Measurements from ENCODE around the gene SYNPO2L. TPM values are rescaled to one million over a fixed set of nuclear protein-coding genes. Genes with fewer than 3 reads are reported as not detected.
"Not testable (repeated sequence)": the region's sequence is repeated elsewhere in the genome, so short reads cannot be mapped to it uniquely, and the experiment has no call there.

The SYNPO2L gene
- total and polyA plus RNA-seq, 2 experiments from 2014 or later = 0.11 to 0.34 TPM

DNA sequence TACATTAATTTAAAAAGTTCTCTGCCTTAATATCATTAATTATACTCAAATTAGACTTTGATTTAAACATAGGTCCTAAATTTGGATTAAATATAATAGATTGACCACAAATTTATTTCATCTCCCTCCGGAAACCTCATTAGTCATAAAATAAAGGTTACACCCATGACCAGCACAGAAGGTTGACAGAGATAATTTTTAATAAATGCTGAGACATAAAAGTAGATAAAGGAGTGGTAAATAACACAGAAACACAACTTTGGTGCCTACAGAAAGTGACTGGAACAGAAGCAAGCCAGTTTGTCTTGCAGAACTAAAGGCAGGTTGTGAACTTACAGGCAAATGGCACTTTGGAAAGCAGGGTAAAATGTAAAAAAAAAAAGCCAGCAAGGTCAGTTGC, 31.8 kb upstream of the SYNPO2L start:
- H4K20me1 ChIP-seq (ENCODE audit: insufficient read depth); H3F3A ChIP-seq (ENCODE audit: insufficient read depth); H3K4me3 ChIP-seq; DNase-seq; H3K9me2 ChIP-seq (ENCODE audit: insufficient read depth); H3K27me3 ChIP-seq (replicated peaks; ENCODE audit: insufficient read depth); H3K4me1 ChIP-seq (ENCODE audit: insufficient read depth); in situ Hi-C loops (cut with MboI); H3K9ac ChIP-seq; H3K79me2 ChIP-seq (ENCODE audit: insufficient read depth); H3K9me3 ChIP-seq (ENCODE audit: low read depth); H3K4me2 ChIP-seq (ENCODE audit: unreplicated experiment); H3K36me3 ChIP-seq (ENCODE audit: low read depth); H3K27ac ChIP-seq; H2AFZ ChIP-seq: not testable (repeated sequence)
- 38 to 41% methylated on average over 1 of the region's 1 CpG for WGBS, 2 experiments (ENCODE audit: low coverage in 1 of 2, low lambda C conversion rate in 2 of 2, missing lambda C conversion rate in 2 of 2)

- H3K9me3 ChIP-seq (ENCODE audit: low read depth); H3F3A ChIP-seq (ENCODE audit: insufficient read depth); H3K9ac ChIP-seq; H4K20me1 ChIP-seq (ENCODE audit: insufficient read depth); DNase-seq; in situ Hi-C loops (cut with MboI); H3K4me2 ChIP-seq (ENCODE audit: unreplicated experiment); H3K4me3 ChIP-seq; H3K36me3 ChIP-seq (ENCODE audit: low read depth); H3K27ac ChIP-seq; H3K27me3 ChIP-seq (replicated peaks; ENCODE audit: insufficient read depth); H3K79me2 ChIP-seq (ENCODE audit: insufficient read depth); H2AFZ ChIP-seq; H3K4me1 ChIP-seq (ENCODE audit: insufficient read depth); H3K9me2 ChIP-seq (ENCODE audit: insufficient read depth): not testable (repeated sequence)
- WGBS, 2 experiments (ENCODE audit: low coverage in 1 of 2, low lambda C conversion rate in 2 of 2, missing lambda C conversion rate in 2 of 2) = 94% methylated on average over 12 of the region's 20 CpGs; no CpG with 5 or more reads in 1 of the 2 experiments
Measured at GRCh38 chr10:73674546-73674945, 18.7 kb upstream of the SYNPO2L start.

DNA sequence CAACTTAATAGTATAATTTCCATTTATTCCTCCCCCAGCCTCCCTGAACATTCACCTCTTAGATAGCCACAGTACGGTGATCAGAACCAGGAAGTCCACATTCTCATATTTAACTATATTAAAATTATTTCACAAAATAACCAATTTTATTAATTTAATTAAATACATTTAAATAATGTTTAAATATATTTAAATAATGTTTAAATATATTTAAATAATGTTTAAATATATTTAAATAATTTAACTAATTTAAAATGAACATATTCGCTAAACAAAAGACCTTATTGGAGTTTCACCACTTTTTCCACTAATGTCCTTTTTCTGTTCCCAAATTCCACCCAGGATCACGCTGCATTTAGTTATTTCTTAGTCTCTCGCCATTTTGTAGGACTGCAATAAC, 12.5 kb upstream of the SYNPO2L start:
- H3K9ac ChIP-seq; H2AFZ ChIP-seq; H4K20me1 ChIP-seq (ENCODE audit: insufficient read depth); H3K79me2 ChIP-seq (ENCODE audit: insufficient read depth); H3K27me3 ChIP-seq (replicated peaks; ENCODE audit: insufficient read depth); H3K9me2 ChIP-seq (ENCODE audit: insufficient read depth); H3K36me3 ChIP-seq (ENCODE audit: low read depth); H3K4me2 ChIP-seq (ENCODE audit: unreplicated experiment); DNase-seq; in situ Hi-C loops (cut with MboI); H3K9me3 ChIP-seq (ENCODE audit: low read depth); H3K4me3 ChIP-seq; H3F3A ChIP-seq (ENCODE audit: insufficient read depth): not testable (repeated sequence)
- H3K4me1 ChIP-seq (ENCODE audit: insufficient read depth) = peaks cover 11% of the 10 kb centered on the region
- 56 to 72% methylated on average over 3 to 4 of the region's 4 CpGs for WGBS, 2 experiments (ENCODE audit: low coverage in 1 of 2, low lambda C conversion rate in 2 of 2, missing lambda C conversion rate in 2 of 2)
- H3K27ac ChIP-seq = peak overlapping the region; percentile 91; the same call in 1 of the 2 replicates

GRCh38 chr10:73666153-73666809, 10.5 kb upstream of the SYNPO2L start:
- DNase-seq = peak; percentile 90
- H3K27me3 ChIP-seq (replicated peaks; ENCODE audit: insufficient read depth); H3K9me3 ChIP-seq (ENCODE audit: low read depth); H3K9me2 ChIP-seq (ENCODE audit: insufficient read depth); H3F3A ChIP-seq (ENCODE audit: insufficient read depth); H3K36me3 ChIP-seq (ENCODE audit: low read depth); in situ Hi-C loops (cut with MboI); H3K4me2 ChIP-seq (ENCODE audit: unreplicated experiment); H3K4me3 ChIP-seq; H4K20me1 ChIP-seq (ENCODE audit: insufficient read depth); H3K79me2 ChIP-seq (ENCODE audit: insufficient read depth); H2AFZ ChIP-seq: not testable (repeated sequence)
- 6 to 9% methylated on average over 5 of the region's 5 CpGs for WGBS, 2 experiments (ENCODE audit: low coverage in 1 of 2, low lambda C conversion rate in 2 of 2, missing lambda C conversion rate in 2 of 2)
- H3K27ac ChIP-seq = peak overlapping the region; percentile 91
- H3K9ac ChIP-seq = peak overlapping the region; percentile 66
- peaks cover 13% of the 10 kb centered on the region for H3K4me1 ChIP-seq (ENCODE audit: insufficient read depth)

DNA sequence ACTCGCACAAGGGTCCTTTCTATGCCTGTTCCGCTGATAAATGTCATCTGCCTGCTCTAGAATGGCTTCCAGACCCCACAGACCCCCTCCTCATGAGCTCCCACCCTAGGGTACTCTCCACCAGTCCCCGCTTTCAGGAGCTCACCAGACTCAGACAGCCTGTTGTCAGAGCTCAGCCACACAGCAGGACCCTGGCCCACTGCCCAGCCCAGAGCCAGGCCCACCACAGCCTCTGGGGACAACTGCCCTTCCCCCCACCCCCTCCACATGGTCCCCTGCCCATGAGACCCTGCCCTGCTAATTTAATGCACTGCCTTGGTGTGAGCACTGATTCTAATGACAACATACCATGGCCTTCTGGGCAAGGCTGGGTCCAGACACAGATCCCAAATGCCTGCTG, 9.8 kb upstream of the SYNPO2L start:
- H3K27ac ChIP-seq = 0 out of 2 replicates have a peak overlapping the region, but pooled peaks have one; percentile 41
- 97% methylated on average over 3 of the region's 3 CpGs; no CpG with 5 or more reads in 1 of the 2 experiments for WGBS, 2 experiments (ENCODE audit: low coverage in 1 of 2, low lambda C conversion rate in 2 of 2, missing lambda C conversion rate in 2 of 2)
- in situ Hi-C loops (cut with MboI) = not testable (repeated sequence)

DNA sequence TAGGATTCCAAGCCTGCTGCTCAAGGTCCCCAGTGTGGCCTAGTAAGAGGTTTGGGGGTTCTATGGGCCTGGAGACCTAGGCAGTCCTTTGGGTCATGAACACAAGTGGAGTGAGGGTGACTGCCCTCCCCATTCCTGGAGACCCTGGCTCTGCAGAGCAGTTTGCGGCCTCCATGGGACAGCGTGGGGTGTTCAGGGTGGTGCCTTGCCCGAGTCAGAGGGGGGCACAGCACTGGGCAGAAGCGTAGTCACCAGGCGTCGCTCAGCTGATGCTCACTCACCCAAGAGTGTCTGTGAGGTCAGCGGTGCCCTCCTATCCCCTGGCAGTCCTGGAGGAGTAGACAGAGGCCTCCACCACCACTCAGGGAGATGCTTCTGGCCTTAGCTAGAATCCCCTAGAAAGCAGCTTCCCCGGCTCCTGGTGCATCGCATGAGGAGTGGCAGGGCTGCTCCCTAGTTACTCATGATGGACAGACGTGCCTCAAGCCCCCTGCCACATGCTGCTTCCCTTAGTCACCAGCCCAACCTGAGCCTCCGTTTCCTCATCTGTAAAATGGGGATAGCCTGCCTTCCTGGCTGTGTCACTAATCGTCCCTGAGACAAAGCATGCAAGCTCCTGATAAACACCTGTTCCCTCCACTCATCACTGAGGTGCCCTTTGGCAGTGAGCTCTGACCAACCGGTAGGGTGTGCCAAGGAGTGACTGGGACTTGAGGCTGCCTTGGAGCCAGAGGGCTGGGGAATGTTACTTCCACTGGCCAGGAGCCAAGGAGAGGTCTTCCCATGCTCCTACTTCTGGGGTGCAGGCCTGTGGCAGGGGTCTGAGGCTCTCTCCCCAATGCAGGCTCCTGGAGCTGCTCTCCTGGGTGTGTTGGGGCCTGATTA, 8.6 kb upstream of the SYNPO2L start:
- H3K9me3 ChIP-seq (ENCODE audit: low read depth); H3K27ac ChIP-seq; H3K9ac ChIP-seq; H3K36me3 ChIP-seq (ENCODE audit: low read depth); H3K4me2 ChIP-seq (ENCODE audit: unreplicated experiment); H3F3A ChIP-seq (ENCODE audit: insufficient read depth); DNase-seq; in situ Hi-C loops (cut with MboI); H3K4me3 ChIP-seq; H3K79me2 ChIP-seq (ENCODE audit: insufficient read depth); H2AFZ ChIP-seq; H3K9me2 ChIP-seq (ENCODE audit: insufficient read depth); H4K20me1 ChIP-seq (ENCODE audit: insufficient read depth); H3K27me3 ChIP-seq (replicated peaks; ENCODE audit: insufficient read depth): not testable (repeated sequence)
- 82 to 86% methylated on average over 13 of the region's 13 CpGs for WGBS, 2 experiments (ENCODE audit: low coverage in 1 of 2, low lambda C conversion rate in 2 of 2, missing lambda C conversion rate in 2 of 2)
- H3K4me1 ChIP-seq (ENCODE audit: insufficient read depth) = peaks cover 23% of the 10 kb centered on the region

More for the DNA sequence above, 9.8 kb upstream of the SYNPO2L start:
- H3K4me3 ChIP-seq; H3K9me3 ChIP-seq (ENCODE audit: low read depth); H2AFZ ChIP-seq; H3K36me3 ChIP-seq (ENCODE audit: low read depth); H4K20me1 ChIP-seq (ENCODE audit: insufficient read depth); H3K9me2 ChIP-seq (ENCODE audit: insufficient read depth); H3K4me2 ChIP-seq (ENCODE audit: unreplicated experiment); H3K79me2 ChIP-seq (ENCODE audit: insufficient read depth); H3K27me3 ChIP-seq (replicated peaks; ENCODE audit: insufficient read depth); DNase-seq; H3F3A ChIP-seq (ENCODE audit: insufficient read depth); H3K9ac ChIP-seq: not testable (repeated sequence)
- peaks cover 20% of the 10 kb centered on the region for H3K4me1 ChIP-seq (ENCODE audit: insufficient read depth)

DNA sequence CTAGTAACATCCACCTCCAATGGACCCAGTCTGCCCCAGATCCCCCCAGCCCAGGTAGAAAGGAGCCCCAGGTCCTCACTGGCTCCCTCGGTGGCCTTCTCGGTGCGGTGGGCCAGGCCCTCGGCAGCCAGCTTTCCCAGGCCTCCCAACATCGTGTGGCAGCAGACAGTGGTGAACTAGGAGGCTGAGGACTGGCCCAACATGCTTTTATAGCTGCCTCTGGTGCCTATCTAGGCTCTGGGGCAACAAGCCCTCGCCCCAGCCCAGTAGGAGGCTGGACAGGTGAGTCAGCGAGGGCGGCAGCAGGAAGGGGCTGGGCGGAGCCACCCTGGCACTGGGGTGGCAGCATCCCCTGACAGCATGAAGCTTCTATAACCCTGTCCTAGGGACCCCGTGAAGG, 7.8 kb upstream of the SYNPO2L start:
- H3K27me3 ChIP-seq (replicated peaks; ENCODE audit: insufficient read depth); H3K9ac ChIP-seq; H3K79me2 ChIP-seq (ENCODE audit: insufficient read depth); H3K9me2 ChIP-seq (ENCODE audit: insufficient read depth); H3K4me2 ChIP-seq (ENCODE audit: unreplicated experiment); H3K9me3 ChIP-seq (ENCODE audit: low read depth); H3K4me3 ChIP-seq; H3K27ac ChIP-seq; H3F3A ChIP-seq (ENCODE audit: insufficient read depth); H4K20me1 ChIP-seq (ENCODE audit: insufficient read depth); H3K36me3 ChIP-seq (ENCODE audit: low read depth); in situ Hi-C loops (cut with MboI); H2AFZ ChIP-seq; DNase-seq: not testable (repeated sequence)
- 67 to 70% methylated on average over 9 to 10 of the region's 10 CpGs for WGBS, 2 experiments (ENCODE audit: low coverage in 1 of 2, low lambda C conversion rate in 2 of 2, missing lambda C conversion rate in 2 of 2)
- H3K4me1 ChIP-seq (ENCODE audit: insufficient read depth) = peaks cover 20% of the 10 kb centered on the region

Data from GM23248 (cell line).